GM19372 (cell line): ENCODE data around the gene DNMT1.

ENCODE experiments used
- ATAC-seq: cut with Tn5 transposase; IDR thresholded peaks from one replicate; pipeline ENCODE4 v1.9.1; 2021; ENCODE audit warnings: mild to moderate bottlenecking, low read depth, moderate library complexity; ENCODE audit not compliant: unreplicated experiment

Gene DNMT1

GRCh38 chr19:10116085-10116865 lies 78.5 kb downstream of the DNMT1 start:
- ATAC-seq = no peak

DNA sequence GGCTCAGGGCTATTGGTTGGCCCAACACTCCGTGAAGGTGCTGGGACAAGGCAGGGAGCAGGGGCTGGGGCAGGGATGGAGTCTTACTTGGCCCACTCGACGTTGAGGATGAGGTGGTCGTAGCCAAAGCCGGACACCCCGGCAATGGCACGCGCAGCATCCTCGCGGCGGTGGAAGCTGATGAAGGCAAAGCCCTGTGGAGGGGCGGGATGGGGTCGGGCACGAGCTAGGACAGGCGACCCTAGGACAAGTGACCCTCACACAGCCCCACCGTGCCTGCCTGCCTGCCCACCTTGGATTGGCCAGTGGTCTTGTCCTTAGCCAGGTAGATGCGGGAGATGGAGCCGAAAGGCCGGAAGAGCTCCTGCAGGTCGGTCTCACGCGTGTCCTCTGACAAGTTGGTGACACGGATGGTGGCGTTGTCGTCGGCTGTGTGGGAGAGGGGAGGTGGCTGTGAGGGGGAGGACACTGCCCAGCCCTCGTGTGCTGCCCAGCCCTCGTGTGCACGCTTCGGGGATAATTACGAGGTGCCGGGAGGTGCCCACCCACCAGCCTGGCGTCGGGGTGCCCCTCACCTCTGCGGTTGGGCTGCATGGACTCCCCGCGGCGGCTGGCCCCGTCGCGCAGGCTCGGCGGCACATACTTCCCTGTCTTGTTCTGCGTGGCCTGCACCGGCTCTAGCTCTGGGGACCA lies 79.2 kb downstream of the DNMT1 start:
- no peak for ATAC-seq

DNA sequence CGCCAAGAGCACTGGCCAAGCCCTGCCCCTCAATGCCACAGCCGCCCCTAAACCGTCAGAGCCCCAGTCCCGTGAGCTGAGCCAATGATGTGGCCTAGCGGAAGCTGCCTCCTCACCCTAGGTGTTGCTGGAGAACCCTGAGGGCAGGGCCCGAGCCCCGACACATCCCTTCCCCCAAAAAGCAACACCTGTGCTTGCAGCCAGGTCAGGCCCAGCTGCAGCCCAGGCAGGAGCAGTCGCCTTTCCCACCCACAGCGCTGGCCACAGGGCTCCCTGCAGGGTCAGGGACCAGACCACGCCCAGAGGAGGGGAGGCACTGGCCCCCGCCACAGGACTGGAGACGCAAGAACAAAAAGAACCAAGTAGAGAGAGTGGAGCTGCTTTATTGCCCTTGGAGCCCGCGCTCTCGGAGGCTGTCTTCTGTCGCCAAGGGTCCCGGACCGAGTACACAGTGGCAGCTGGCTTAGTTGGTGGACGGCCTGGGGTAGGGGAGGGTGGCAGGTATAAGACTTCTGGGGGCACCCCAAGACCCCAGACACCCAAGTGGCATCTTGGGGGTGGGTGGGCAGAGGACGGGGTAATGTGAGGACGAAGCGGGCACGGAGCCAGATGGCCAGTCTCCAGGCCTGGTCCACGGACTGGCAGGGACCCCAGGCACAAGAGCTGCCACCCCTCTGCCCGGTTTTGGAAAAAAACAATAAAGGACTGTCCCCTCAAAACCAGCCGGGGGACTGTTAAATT lies 79.9 kb downstream of the DNMT1 start:
- ATAC-seq = no peak

DNA sequence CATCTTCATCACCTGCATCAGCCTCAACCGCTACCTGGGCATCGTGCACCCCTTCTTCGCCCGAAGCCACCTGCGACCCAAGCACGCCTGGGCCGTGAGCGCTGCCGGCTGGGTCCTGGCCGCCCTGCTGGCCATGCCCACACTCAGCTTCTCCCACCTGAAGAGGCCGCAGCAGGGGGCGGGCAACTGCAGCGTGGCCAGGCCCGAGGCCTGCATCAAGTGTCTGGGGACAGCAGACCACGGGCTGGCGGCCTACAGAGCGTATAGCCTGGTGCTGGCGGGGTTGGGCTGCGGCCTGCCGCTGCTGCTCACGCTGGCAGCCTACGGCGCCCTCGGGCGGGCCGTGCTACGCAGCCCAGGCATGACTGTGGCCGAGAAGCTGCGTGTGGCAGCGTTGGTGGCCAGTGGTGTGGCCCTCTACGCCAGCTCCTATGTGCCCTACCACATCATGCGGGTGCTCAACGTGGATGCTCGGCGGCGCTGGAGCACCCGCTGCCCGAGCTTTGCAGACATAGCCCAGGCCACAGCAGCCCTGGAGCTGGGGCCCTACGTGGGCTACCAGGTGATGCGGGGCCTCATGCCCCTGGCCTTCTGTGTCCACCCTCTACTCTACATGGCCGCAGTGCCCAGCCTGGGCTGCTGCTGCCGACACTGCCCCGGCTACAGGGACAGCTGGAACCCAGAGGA lies 80.6 kb downstream of the DNMT1 start:
- no peak for ATAC-seq

DNA sequence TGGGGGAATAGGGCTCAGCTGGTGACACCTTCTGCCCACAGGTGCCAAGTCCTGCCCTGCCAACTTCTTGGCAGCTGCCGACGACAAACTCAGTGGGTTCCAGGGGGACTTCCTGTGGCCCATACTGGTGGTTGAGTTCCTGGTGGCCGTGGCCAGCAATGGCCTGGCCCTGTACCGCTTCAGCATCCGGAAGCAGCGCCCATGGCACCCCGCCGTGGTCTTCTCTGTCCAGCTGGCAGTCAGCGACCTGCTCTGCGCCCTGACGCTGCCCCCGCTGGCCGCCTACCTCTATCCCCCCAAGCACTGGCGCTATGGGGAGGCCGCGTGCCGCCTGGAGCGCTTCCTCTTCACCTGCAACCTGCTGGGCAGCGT lies 81.2 kb downstream of the DNMT1 start:
- ATAC-seq = no peak

- ATAC-seq = no peak
Measured at GRCh38 chr19:10112895-10113591, 81.7 kb downstream of the DNMT1 start.

GRCh38 chr19:10112037-10112761 lies 82.6 kb downstream of the DNMT1 start:
- ATAC-seq = no peak

- no peak for ATAC-seq
Measured at GRCh38 chr19:10111405-10111811, 83.3 kb downstream of the DNMT1 start, which contains the start of gene P2RY11. Gene P2RY11, plus strand, starts transcription at chr19:10111693. Its CDS starts 29 bp downstream, at chr19:10111722.

DNA sequence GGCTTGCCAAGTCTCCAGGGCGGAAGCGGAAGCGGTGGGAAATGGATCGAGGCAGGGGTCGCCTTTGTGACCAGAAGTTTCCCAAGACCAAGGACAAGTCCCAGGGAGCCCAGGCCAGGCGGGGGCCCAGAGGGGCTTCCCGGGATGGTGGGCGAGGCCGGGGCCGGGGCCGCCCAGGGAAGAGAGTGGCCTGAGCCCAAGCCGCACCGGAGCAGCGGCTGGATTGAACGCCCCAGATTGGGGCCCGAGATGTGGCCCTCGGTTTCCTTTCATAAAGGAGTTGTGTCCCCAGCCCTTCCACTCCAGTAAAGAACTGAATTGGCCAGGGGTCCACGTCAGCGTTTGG lies 83.8 kb downstream of the DNMT1 start:
- no peak for ATAC-seq

DNA sequence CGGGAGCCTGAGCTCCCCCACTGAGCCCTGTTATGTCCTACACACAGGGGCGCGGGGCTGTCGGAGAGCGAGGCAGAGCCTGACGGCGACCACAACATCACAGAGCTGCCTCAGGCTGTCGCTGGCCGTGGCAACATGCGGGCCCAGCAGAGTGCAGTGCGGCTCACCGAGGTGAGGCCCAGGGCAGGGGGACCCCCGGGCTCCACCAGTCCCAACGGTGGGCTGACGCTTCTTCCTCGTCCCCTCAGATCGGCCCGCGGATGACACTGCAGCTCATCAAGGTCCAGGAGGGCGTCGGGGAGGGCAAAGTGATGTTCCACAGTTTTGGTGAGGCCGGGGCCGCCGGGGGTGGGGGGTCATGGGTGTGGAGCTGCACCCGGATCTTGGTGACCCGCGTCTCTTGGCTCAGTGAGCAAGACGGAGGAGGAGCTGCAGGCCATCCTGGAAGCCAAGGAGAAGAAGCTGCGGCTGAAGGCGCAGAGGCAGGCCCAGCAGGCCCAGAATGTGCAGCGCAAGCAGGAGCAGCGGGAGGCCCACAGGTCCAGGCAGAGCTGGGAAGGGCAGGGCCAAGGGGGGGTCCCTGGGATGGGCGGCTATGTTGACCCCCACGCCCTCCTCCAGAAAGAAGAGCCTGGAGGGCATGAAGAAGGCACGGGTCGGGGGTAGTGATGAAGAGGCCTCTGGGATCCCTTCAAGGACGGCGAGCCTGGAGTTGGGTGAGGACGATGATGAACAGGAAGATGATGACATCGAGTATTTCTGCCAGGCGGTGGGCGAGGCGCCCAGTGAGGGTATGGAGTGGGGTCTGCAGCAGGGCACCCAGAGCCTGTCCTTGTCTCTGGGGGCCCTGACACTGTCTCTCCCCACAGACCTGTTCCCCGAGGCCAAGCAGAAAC lies 84.4 kb downstream of the DNMT1 start:
- ATAC-seq = no peak

DNA sequence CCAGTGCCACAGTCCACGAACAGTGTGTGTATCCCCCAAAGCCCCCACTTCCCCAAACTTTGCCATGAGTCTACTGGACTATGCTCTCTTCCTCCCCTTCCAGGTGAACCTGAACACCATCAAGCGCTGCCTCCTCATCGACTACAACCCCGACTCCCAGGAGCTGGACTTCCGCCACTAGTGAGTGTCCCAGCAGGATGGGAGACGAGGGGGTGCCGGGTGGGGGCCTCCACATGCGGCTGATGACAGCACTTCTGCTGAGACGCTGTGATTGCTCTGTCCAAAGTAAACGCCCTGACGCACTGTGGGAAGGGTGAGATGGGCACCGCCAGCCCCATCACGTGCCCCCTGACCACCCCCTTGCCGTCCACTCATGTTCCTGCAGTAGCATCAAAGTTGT lies 85.2 kb downstream of the DNMT1 start:
- ATAC-seq = no peak

DNA sequence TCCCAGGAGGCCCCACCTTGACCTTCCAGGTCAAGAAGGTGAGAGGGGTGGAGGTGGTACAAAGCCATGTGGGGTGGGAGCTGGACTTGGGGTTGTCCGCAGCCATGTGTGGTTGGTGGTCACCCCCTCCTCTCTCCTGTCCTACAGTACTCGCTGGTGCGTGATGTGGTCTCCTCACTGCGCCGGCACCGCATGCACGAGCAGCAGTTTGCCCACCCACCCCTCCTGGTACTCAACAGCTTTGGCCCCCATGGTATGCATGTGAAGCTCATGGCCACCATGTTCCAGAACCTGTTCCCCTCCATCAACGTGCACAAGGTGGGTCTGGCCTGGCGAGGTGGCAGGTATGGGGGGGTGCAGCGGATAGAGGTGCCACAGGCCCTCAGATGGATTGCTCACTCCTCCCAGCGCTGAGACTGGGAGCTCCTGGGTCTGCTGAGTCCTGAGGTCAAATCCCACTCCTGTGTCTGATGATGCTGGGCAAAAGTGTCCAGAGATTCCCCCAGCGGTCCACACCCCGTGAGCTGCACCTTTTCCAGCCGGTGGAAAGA lies 86.9 kb downstream of the DNMT1 start:
- ATAC-seq = no peak

DNA sequence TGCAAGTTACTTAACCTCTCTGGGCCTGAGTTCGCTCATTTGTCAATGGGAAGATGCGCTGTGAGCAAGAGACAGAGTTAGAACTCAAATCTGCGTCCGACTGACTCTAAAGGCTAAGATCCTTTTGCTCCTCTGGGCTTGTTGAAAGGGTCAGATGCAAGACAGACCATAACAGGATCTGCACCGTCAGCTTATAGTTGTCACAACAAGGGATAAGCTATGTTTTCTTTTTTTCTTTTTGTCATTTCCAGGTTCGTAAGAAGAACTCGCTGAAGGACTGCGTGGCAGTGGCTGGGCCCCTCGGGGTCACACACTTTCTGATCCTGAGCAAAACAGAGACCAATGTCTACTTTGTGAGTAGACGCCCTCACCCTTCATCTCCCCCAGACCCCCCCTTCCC lies 87.5 kb downstream of the DNMT1 start:
- no peak for ATAC-seq

GRCh38 chr19:10106100-10106936 lies 88.4 kb downstream of the DNMT1 start, which contains the start of gene PPAN:
Gene PPAN, plus strand, starts transcription at chr19:10106362. Its CDS starts 33 bp downstream, at chr19:10106395.
- peak; percentile 49 for ATAC-seq

GRCh38 chr19:10105509-10106099 lies 89.1 kb downstream of the DNMT1 start:
- peak; percentile 17 for ATAC-seq

- peak; percentile 45 for ATAC-seq
Measured at GRCh38 chr19:10104665-10105508, 89.9 kb downstream of the DNMT1 start.
